Measurements from ENCODE around the gene CCDC201.

CCDC201 gene

DNA sequence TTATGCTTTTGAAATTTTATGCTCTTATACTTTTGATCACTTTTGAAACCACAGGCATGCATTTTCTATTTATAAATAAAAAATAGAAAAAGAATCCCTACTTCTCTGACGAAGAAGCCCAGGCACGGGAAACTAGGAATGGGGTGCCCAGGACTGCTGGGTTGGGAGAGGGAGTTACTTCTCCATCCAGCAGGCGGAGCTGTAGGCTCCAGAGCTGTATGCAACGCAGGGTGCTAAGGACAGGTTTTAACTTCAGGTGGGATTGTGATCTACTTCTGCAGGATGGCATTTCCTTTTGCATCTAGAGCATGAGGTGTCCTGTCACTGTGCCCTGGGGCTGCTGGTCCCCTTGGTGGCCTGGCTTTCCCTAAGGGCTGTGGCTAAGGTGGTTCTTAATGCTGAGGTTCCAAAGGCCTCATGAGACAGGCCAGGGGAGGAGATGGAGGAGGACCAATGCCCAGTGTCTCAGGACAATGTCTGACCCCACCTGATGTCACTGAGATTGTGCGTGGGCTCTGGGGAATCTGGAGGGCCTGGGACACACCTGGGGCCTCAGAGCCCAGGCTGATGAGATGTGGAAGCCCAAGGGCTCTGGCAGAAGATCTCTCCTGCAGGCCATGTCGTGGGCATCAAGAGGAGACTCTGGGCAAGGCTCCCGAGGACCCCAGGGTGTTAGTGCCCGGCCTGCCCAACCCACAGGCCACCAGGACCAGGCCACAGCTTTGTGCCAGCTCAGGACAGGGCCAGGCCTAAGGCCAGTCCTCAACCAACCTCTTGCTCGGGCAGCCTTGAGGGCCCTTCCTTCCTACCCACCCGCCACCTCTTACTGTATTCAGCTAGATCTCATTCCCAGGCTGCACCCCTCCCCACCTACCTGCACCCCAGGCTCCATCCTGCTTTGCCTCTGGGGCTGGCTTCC is 507 bp downstream of the CCDC201 start:
- TF ChIP-seq POLR2AphosphoS5 (IDR thresholded peaks at IDR 0.05; ENCODE audit: low read depth, low read length) (no peak), TAF1 (IDR thresholded peaks at IDR 0.05; ENCODE audit: borderline replicate concordance, insufficient read depth, low read length) (no peak), SIN3A (IDR thresholded peaks at IDR 0.05; ENCODE audit: borderline replicate concordance, insufficient read depth, low read length) (no peak)

DNA sequence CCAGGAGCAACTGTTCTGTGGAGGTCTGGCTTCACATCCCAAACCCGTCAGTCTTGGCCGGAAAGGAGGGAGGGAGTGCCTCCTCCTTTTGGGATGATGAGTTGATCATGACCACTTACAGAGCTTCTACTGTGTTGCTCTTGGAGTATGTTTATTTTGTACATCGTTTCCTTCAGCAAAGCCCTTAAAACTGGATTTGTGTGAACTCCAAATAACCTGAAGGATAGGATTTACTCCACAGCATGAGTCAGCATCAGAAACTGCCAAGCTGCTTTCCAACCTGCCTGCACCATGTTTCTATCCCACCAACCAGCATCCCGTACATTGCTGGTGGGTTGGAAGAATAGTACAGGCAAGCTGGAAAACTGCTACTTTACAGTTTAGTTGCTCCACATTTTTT is 3.5 kb downstream of the CCDC201 start:
- TF ChIP-seq POLR2AphosphoS5 (IDR thresholded peaks at IDR 0.05; ENCODE audit: low read depth, low read length) (no peak), FOXP2 (optimal IDR thresholded peaks at IDR 0.05; ENCODE audit: borderline replicate concordance, extremely low read depth, extremely low read length, insufficient read depth) (no peak)

- no peak for TF ChIP-seq SIN3A (IDR thresholded peaks at IDR 0.05; ENCODE audit: borderline replicate concordance, insufficient read depth, low read length)
- TF ChIP-seq, protein P1, sequence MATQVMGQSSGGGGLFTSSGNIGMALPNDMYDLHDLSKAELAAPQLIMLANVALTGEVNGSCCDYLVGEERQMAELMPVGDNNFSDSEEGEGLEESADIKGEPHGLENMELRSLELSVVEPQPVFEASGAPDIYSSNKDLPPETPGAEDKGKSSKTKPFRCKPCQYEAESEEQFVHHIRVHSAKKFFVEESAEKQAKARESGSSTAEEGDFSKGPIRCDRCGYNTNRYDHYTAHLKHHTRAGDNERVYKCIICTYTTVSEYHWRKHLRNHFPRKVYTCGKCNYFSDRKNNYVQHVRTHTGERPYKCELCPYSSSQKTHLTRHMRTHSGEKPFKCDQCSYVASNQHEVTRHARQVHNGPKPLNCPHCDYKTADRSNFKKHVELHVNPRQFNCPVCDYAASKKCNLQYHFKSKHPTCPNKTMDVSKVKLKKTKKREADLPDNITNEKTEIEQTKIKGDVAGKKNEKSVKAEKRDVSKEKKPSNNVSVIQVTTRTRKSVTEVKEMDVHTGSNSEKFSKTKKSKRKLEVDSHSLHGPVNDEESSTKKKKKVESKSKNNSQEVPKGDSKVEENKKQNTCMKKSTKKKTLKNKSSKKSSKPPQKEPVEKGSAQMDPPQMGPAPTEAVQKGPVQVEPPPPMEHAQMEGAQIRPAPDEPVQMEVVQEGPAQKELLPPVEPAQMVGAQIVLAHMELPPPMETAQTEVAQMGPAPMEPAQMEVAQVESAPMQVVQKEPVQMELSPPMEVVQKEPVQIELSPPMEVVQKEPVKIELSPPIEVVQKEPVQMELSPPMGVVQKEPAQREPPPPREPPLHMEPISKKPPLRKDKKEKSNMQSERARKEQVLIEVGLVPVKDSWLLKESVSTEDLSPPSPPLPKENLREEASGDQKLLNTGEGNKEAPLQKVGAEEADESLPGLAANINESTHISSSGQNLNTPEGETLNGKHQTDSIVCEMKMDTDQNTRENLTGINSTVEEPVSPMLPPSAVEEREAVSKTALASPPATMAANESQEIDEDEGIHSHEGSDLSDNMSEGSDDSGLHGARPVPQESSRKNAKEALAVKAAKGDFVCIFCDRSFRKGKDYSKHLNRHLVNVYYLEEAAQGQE (IDR thresholded peaks at IDR 0.05; ENCODE audit: insufficient read depth in 1 of 2, low read depth in 2 of 2, low read length in 2 of 2) = no peak
- no peak for TF ChIP-seq TAF1 (IDR thresholded peaks at IDR 0.05; ENCODE audit: borderline replicate concordance, insufficient read depth, low read length)
- TF ChIP-seq POLR2AphosphoS5 (IDR thresholded peaks at IDR 0.05; ENCODE audit: low read depth, low read length) = no peak
- TF ChIP-seq FOXP2 (optimal IDR thresholded peaks at IDR 0.05; ENCODE audit: borderline replicate concordance, extremely low read depth, extremely low read length, insufficient read depth) = no peak
Measured at GRCh38 chr7:45867471-45867870, 5.4 kb downstream of the CCDC201 start.

DNA sequence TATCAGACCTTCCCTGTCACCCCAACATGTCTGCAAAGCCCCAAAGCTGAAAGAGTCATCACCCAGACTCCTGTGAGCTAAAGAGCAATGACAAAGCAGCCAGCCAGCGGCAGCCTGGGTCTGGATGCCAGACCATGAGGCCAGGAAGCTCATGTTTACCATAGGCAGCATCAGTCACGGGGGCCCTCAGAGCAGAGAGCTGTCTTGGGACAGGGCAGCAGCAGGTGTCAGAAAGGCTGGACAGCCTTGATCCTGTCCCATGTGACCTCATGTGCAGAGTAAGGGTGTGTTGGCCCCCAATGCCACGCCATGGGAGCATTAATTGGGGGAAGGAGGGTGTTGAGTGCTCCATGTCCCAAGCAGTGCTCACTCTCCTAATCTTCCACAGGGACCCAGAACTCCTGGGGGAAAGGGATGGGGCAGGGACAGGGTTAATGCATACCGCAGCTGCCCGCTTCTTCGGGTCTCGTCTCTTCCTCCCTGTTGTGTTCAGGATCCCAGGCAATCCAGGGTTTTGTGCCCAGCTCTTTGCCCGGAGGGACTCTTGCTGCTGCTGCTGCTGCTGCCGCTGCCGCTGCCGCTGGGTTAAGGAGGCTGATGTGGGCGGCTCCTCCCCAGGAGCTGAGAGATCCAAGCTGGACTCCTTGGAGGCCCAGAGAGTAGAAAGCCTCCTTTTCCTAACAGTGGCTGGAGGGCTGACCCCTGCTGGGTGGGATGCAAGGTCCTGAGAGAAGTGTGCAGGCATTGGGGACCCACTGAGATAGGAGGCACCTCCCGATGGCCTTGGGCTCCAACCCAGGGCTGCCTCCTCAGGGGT is 7.1 kb downstream of the CCDC201 start:
- TF ChIP-seq SIN3A (IDR thresholded peaks at IDR 0.05; ENCODE audit: borderline replicate concordance, insufficient read depth, low read length) (no peak), TAF1 (IDR thresholded peaks at IDR 0.05; ENCODE audit: borderline replicate concordance, insufficient read depth, low read length) (no peak), FOXP2 (optimal IDR thresholded peaks at IDR 0.05; ENCODE audit: borderline replicate concordance, extremely low read depth, extremely low read length, insufficient read depth) (no peak), POLR2AphosphoS5 (IDR thresholded peaks at IDR 0.05; ENCODE audit: low read depth, low read length) (no peak)
- TF ChIP-seq, protein P1 (IDR thresholded peaks at IDR 0.05; ENCODE audit: insufficient read depth in 1 of 2, low read depth in 2 of 2, low read length in 2 of 2) = no peak

GRCh38 chr7:45863715-45864114 is 9.2 kb downstream of the CCDC201 start:
- TF ChIP-seq, protein P1 (IDR thresholded peaks at IDR 0.05; ENCODE audit: insufficient read depth in 1 of 2, low read depth in 2 of 2, low read length in 2 of 2) = no peak
- TF ChIP-seq POLR2AphosphoS5 (IDR thresholded peaks at IDR 0.05; ENCODE audit: low read depth, low read length) (no peak), TAF1 (IDR thresholded peaks at IDR 0.05; ENCODE audit: borderline replicate concordance, insufficient read depth, low read length) (no peak)

DNA sequence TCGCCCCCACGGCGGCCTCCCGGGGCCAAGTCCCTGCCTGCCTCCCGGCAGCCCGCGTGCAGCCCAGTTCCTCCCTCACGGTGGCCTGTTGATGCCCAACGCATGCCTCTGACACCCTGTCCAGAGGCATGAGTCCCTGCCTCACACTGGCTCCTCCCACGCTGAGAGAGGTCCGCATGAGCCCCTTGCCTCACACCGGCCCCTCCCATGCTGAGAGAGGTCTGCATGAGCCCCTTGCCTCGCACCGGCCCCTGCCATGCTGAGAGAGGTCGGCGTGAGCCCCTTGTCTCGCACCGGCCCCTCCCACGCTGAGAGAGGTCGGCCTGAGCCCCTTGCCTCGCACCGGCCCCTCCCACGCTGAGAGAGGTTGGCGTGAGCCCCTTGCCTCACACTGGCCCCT is 59.9 kb downstream of the CCDC201 start:
- TF ChIP-seq TAF1 (IDR thresholded peaks at IDR 0.05; ENCODE audit: borderline replicate concordance, insufficient read depth, low read length) (no peak), FOXP2 (optimal IDR thresholded peaks at IDR 0.05; ENCODE audit: borderline replicate concordance, extremely low read depth, extremely low read length, insufficient read depth) (no peak), POLR2AphosphoS5 (IDR thresholded peaks at IDR 0.05; ENCODE audit: low read depth, low read length) (no peak), SIN3A (IDR thresholded peaks at IDR 0.05; ENCODE audit: borderline replicate concordance, insufficient read depth, low read length) (no peak)
- TF ChIP-seq, protein P1 (IDR thresholded peaks at IDR 0.05; ENCODE audit: insufficient read depth in 1 of 2, low read depth in 2 of 2, low read length in 2 of 2) = no peak

Measured in PFSK-1 (cell line).